Suprapubic skin (tissue), 4 donors: ENCODE results near the gene PSPH.

Experiments
- CTCF ChIP-seq, 2 donors: fragments of 200-600 bp in 1 of 2; fragments of 450-650 bp in 1 of 2; sonication (generic) in 1 of 2; IDR thresholded peaks; one replicate each; pipeline ENCODE4 v1.5.1; 2016 to 2019; ENCODE audit warnings: antibody characterized with exemption in 2 of 2, mild to moderate bottlenecking in 1 of 2, moderate library complexity in 1 of 2
- POLR2A ChIP-seq, 2 donors: fragments of 450-650 bp; IDR thresholded peaks; one replicate each; pipeline ENCODE4 v1.6.1; 2017; ENCODE audit warnings: antibody characterized with exemption in 2 of 2, mild to moderate bottlenecking in 2 of 2, moderate library complexity in 2 of 2
- POLR2AphosphoS5 ChIP-seq, 3 donors: sonication (generic); formaldehyde crosslinking; IDR thresholded peaks; one replicate each; pipeline ENCODE4 v1.6.1; 2017; ENCODE audit warnings: antibody characterized with exemption in 3 of 3

- TF ChIP-seq CTCF (IDR thresholded peaks at IDR 0.05) (no peak), POLR2AphosphoS5 (IDR thresholded peaks at IDR 0.05) (no peak), POLR2A (IDR thresholded peaks at IDR 0.05) (no peak)
These were observed 84.4 kb downstream of the PSPH start for GRCh38 chr7:55966851-55967250.
